Skeletal muscle satellite cell (primary cell): Measurements from ENCODE around the gene DNASE1L1.
A peak's percentile ranks its signal among the peaks of the same experiment; 100 is the strongest.
"Not testable (repeated sequence)": the region's sequence is repeated elsewhere in the genome, so short reads cannot be mapped to it uniquely, and the experiment has no call there.

Experiments
- H3K27me3 ChIP-seq: 2 replicates; pipeline ENCODE4 v1.7.0; 2013; ENCODE audit warnings: low read length; ENCODE audit not compliant: control insufficient read depth, insufficient read depth
- H3K36me3 ChIP-seq: 2 replicates; pipeline ENCODE4 v1.7.0; 2013; ENCODE audit warnings: mild to moderate bottlenecking, control low read depth, low read length; ENCODE audit not compliant: insufficient read depth
- H3K4me1 ChIP-seq: 2 replicates; pipeline ENCODE4 v1.7.0; 2013; ENCODE audit warnings: low read length; ENCODE audit not compliant: control insufficient read depth, insufficient read depth
- H3K4me2 ChIP-seq: 2 replicates; pipeline ENCODE4 v1.7.0; 2013; ENCODE audit warnings: mild to moderate bottlenecking, low read length
- H3K4me3 ChIP-seq: 2 replicates; pipeline ENCODE4 v1.7.0; 2013; ENCODE audit warnings: low read length
- H3K9ac ChIP-seq: 2 replicates; pipeline ENCODE4 v1.7.0; 2013; ENCODE audit warnings: mild to moderate bottlenecking, low read depth, low read length, moderate library complexity
- H3K9me3 ChIP-seq: replicated peaks from 2 replicates; pipeline ENCODE4 v1.7.0; 2013; ENCODE audit warnings: mild to moderate bottlenecking, control low read depth, low read length

The DNASE1L1 gene

DNA sequence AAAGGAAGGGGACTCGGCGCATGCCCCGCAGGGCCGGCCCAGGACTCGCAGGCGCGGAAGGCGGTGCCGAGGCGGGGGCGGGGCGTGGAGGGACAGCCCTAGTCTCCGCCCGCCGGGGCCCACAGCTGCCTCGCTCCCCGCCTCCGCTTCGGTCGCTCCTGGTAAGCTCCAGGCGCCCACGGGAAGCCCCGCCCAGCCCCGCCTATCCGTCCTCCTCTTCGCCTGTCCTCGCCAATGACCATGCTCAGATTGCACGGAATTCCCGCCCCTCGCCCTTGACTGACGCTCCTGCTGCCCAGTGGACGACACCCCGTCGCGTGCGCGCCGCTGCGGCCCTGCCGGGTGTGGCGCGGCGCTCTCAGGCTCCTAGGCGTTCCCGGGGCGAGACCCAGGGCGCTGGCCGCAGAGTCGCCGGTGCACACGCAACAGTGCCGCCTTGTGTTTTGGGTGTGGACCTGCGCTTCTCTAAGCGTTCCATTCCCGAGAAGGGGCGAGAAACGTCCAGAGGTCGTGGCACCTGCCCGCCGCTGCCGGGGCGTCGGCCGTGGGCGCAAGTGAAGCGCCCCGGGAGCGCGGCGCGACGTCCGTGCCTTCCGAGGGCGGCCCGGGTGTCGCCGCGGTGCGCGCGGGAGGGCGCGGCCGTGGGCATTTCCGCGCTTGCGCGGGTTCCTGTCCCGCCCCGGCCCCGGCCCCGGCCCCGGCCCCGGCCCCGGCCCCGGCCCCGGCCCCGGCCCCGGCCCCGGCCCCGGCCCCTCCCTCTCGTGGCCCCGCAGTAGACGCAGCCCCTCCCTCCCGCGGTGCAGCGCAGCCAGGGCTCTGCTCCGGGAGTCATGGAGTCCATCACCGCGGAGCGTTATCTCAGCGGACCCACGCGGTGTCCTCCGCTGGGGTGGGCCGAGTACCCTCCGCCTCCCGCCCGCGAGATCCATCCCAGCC lies 19.0 kb downstream of the DNASE1L1 start:
- H3K4me1 ChIP-seq, H3K9ac ChIP-seq, H3K4me2 ChIP-seq, H3K4me3 ChIP-seq, H3K36me3 ChIP-seq, H3K27me3 ChIP-seq, H3K9me3 ChIP-seq: not testable (repeated sequence)

DNA sequence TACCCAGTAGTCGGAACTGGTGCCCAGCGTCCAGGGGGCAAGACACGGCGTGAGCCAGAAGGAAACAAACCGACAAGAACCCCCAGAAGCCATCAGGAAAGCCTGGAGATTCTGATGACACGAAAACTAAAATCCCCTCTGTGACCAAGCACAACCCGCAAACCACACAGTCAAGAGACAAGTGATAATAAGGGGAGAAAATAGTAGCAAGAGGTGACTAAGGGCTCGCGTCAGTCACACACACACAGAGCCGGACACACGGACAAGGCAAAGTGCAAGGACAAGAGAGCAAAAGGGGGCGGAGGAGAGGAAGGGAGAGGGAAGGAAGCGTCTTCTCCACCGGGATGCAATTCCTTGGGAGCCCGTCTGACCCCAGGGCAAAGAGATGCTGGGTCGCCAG lies 20.4 kb downstream of the DNASE1L1 start:
- not testable (repeated sequence) for H3K9me3 ChIP-seq, H3K4me3 ChIP-seq, H3K4me2 ChIP-seq, H3K4me1 ChIP-seq, H3K27me3 ChIP-seq, H3K36me3 ChIP-seq, H3K9ac ChIP-seq

DNA sequence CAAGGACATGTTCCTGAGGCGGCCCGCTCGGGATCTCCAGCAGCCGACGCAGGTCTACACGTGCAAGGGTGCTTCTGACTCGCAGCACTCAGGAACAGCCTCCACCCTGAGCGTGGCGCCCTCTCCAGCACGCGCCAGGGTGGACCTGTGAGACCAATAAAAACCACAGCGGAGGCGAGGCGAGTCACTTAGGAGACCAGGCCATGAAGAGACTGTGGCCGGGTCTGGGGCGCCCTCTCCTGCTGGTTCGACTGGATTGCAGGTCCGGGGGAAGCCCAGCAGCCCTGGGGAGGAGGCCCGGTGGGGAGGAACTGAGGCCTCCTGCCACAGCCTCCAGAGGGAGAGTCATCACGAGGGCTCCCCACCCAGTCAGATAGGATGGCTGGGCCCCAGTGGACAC lies 21.0 kb downstream of the DNASE1L1 start:
- H3K4me1 ChIP-seq, H3K27me3 ChIP-seq, H3K4me3 ChIP-seq, H3K4me2 ChIP-seq, H3K9ac ChIP-seq, H3K36me3 ChIP-seq, H3K9me3 ChIP-seq: not testable (repeated sequence)

DNA sequence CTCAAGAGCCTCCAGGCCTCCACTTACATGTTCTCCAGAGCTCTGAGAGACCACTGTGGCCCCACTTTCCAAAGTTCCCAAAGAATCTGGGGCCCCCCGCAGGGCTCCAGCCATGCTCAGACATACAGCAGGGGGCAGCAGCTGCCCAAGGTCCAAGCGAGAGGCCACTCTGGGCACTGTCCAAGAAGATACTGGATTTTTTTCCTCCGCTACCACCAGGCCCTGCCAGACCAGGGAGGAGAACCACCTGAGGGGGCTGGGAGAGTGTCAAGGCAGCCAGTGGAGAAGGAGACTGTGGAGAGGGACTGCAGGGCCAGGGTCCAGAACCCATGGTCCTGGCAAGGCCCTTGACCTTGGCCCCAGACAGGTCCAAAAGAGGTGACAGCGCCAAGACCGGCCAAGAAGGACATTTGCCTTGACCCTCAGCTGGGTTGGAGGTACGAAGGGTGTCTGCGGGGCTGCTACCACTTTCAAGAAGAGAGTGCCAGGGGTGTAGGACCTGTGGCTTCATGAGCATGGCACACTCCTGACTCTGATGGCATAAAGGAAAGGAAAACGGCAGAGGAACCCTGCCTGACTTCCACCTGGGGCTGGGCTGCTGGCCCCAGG lies 24.7 kb downstream of the DNASE1L1 start:
- Histone ChIP-seq H3K4me3 (no peak overlapping the region), H3K36me3 (peaks cover 5% of the 10 kb centered on the region), H3K4me1 (peaks cover 7% of the 10 kb centered on the region), H3K9me3 (no peaks in the 10 kb centered on the region), H3K27me3 (no peaks in the 10 kb centered on the region), H3K4me2 (no peak overlapping the region), H3K9ac (no peak overlapping the region)

DNA sequence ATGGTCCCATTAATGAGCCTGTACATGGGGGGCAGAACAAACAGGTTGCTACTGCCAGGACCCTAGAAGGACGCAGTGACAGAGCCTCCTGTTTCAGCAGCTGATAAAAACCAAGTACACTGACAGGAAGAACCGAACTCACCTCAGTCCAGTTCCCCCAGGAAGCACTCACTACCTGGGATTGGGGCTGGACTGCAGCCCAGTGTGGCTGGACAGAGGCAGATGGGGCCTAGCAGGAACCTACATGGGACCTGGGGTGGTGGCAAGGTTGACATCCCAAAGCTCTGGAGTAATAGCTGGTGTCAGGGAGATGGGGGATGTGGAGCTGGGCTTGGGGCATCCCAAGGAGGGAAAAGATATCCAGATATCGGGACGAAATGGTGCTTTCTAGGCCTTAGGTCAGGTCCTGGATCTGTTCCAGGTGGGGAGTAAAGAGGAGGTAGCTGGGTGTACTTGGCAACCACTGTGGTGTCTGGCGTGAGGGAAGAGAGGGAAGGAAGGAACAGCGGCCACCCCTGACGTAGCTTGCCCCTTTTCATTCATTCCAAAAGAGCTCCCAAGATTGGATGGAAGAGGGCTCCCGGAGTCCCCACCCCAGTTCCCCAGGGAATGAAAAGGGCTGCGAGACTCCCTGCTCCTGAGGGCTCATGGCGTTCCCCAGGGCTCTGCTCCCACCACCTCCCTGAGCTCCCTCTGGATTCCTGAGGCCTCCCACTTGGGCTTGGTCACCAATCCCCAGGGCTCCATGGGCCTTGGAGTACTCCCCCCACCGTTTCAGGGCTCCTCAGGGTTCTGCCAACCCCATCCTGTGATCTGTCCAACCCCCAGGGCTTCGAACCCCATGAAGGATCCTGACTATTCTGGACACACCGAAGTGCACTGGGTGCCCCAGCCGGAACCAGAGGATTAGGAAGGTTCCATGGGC lies 25.4 kb downstream of the DNASE1L1 start:
- Histone ChIP-seq H3K4me3 (no peak overlapping the region), H3K9ac (no peak overlapping the region), H3K9me3 (no peaks in the 10 kb centered on the region), H3K4me1 (peaks cover 7% of the 10 kb centered on the region), H3K36me3 (peaks cover 5% of the 10 kb centered on the region), H3K4me2 (no peak overlapping the region), H3K27me3 (no peaks in the 10 kb centered on the region)

DNA sequence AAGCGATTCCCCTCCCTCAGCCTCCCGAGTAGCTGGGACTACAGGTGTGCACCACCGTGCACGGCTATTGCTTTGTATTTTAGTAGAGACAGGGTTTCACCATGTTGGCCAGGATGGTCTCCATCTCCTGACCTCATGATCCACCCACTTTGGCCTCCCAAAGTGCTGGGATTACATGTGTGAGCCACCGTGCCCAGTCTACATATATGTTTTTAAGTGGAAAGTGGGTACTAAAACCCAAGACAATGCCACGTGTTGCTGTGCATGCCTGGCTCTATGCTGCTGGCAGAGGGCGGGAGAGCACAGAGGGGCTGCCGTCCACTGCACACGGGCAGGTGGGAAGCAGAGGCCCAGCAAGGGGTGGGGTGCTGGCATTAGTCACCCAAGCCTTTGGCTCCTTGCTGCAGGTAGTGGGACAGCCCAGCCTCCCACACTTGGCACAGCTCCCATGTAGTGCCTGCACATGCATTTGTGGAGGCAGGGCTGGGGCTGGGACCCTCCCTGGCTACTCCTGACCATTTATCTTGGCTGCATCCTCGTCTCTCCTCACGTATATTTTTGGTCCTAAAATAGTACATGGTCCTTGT lies 26.5 kb downstream of the DNASE1L1 start:
- no peak overlapping the region for H3K4me2 ChIP-seq
- H3K9ac ChIP-seq: no peak overlapping the region
- H3K9me3 ChIP-seq: no peaks in the 10 kb centered on the region
- peaks cover 14% of the 10 kb centered on the region for H3K4me1 ChIP-seq
- H3K4me3 ChIP-seq: no peak overlapping the region
- H3K36me3 ChIP-seq: peaks cover 5% of the 10 kb centered on the region
- no peaks in the 10 kb centered on the region for H3K27me3 ChIP-seq

DNA sequence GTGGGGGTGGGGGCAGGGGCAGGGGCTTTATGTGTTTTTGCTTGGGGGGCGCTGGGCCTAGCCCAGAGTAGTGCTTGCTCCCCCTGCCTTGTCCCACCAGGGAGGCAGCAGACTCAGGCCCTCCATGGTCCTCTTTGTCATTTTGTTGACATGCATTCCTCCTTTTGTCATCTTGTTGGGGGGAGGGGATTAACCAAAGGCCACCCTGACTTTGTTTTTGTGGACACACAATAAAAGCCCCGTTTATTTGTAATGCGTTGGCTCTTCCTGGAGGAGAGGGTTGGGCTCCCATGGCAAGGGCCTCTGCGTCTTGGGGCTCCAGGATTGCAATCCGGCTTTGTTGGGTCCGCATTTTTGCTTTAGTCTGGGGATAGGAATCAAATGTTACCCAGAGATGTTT lies 27.8 kb downstream of the DNASE1L1 start:
- Histone ChIP-seq H3K4me1 (peaks cover 14% of the 10 kb centered on the region), H3K27me3 (no peaks in the 10 kb centered on the region), H3K9me3 (no peaks in the 10 kb centered on the region)

DNA sequence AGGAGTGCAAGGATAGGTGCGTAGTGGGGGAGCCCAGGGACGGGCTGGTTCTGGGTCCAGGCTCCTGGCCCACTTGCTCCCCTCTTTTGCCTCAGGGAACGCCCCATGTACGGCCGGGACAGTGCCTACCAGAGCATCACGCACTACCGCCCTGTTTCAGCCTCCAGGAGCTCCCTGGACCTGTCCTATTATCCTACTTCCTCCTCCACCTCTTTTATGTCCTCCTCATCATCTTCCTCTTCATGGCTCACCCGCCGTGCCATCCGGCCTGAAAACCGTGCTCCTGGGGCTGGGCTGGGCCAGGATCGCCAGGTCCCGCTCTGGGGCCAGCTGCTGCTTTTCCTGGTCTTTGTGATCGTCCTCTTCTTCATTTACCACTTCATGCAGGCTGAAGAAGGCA lies 28.3 kb downstream of the DNASE1L1 start:
- peak overlapping the region; percentile 100 for H3K9ac ChIP-seq
- no peaks in the 10 kb centered on the region for H3K9me3 ChIP-seq
- H3K4me3 ChIP-seq: peak overlapping the region; percentile 71
- H3K4me2 ChIP-seq: peak overlapping the region; percentile 86
- H3K4me1 ChIP-seq: peaks cover 14% of the 10 kb centered on the region
- H3K27me3 ChIP-seq: no peaks in the 10 kb centered on the region
- H3K36me3 ChIP-seq: peaks cover 5% of the 10 kb centered on the region

More for the DNA sequence above, 27.8 kb downstream of the DNASE1L1 start:
- Histone ChIP-seq H3K4me3 (no peak overlapping the region), H3K36me3 (peaks cover 5% of the 10 kb centered on the region), H3K4me2 (no peak overlapping the region), H3K9ac (no peak overlapping the region)

DNA sequence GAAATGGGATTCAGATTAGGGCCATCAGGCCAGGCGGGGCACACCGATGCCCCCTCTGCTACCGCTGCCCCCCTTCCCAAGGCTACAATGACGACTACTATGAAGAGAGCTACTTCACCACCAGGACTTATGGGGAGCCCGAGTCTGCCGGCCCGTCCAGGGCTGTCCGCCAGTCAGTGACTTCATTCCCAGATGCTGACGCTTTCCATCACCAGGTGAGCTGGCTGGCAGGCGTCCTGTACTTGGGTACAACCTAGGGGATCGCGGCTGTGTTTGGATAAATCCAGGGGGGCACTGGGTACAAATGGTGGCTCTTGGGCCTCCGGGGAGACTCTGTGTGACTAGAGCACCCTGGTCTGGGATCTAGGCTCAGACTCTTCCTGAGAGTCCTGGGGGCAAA lies 28.9 kb downstream of the DNASE1L1 start:
- peaks cover 15% of the 10 kb centered on the region for H3K4me1 ChIP-seq
- no peaks in the 10 kb centered on the region for H3K9me3 ChIP-seq

DNA sequence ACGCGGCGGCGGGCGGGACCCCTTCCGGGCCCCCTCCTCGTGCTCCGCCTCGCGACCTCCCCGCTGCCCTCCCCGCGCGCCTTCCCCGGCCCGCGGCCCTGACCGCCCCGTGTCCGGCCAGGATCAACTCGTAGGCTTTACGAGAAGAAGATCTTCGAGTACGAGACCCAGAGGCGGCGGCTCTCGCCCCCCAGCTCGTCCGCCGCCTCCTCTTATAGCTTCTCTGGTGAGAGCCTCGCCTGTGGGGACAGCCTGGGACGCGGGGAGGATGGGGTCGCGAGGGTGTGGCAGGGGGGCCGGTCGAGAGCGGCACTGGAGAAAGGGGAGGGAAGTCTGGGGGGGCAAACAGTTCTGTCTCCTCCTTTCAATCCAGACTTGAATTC lies 29.5 kb downstream of the DNASE1L1 start:
- H3K4me3 ChIP-seq: peak overlapping the region; percentile 71
- H3K9me3 ChIP-seq: no peaks in the 10 kb centered on the region
- H3K27me3 ChIP-seq: no peaks in the 10 kb centered on the region
- peak overlapping the region; percentile 100 for H3K9ac ChIP-seq
- H3K4me1 ChIP-seq: peaks cover 20% of the 10 kb centered on the region
- H3K36me3 ChIP-seq: peaks cover 5% of the 10 kb centered on the region
- peak overlapping the region; percentile 86 for H3K4me2 ChIP-seq

More for the DNA sequence above, 28.9 kb downstream of the DNASE1L1 start:
- peak overlapping the region; percentile 100 for H3K9ac ChIP-seq
- H3K4me3 ChIP-seq: peak overlapping the region; percentile 71
- H3K36me3 ChIP-seq: peaks cover 5% of the 10 kb centered on the region
- no peaks in the 10 kb centered on the region for H3K27me3 ChIP-seq
- peak overlapping the region; percentile 86 for H3K4me2 ChIP-seq
